DMS 273 (cell line): ENCODE results near the gene CAMSAP1.
A peak's percentile ranks its signal among the peaks of the same experiment; 100 is the strongest.

Experiments
- DNase-seq: peaks from one replicate; lab custom pipeline; 2025; ENCODE audit not compliant: unreplicated experiment; lab: John Stamatoyannopoulos, UW

The CAMSAP1 gene

GRCh38 chr9:135815413-135815812, 91.9 kb downstream of the CAMSAP1 start:
- no peak for DNase-seq

- DNase-seq, result no peak
These were observed 92.8 kb downstream of the CAMSAP1 start for GRCh38 chr9:135814421-135815095.

- DNase-seq, result no peak
These were observed 93.6 kb downstream of the CAMSAP1 start for GRCh38 chr9:135813671-135814290.

- DNase-seq, result no peak
These were observed 94.4 kb downstream of the CAMSAP1 start for GRCh38 chr9:135812961-135813360.

- DNase-seq, result peak; percentile 91
These were observed 95.5 kb downstream of the CAMSAP1 start for GRCh38 chr9:135811801-135812200.

- no peak for DNase-seq
These were observed 96.4 kb downstream of the CAMSAP1 start for GRCh38 chr9:135810806-135811575.

GRCh38 chr9:135809166-135809565, 98.2 kb downstream of the CAMSAP1 start:
- DNase-seq, result no peak

- no peak for DNase-seq
These were observed 101.8 kb downstream of the CAMSAP1 start for GRCh38 chr9:135805422-135806022.

GRCh38 chr9:135804581-135805421, 102.5 kb downstream of the CAMSAP1 start:
- DNase-seq, result no peak

GRCh38 chr9:135803441-135803840, 103.9 kb downstream of the CAMSAP1 start:
- DNase-seq, result no peak

GRCh38 chr9:135802876-135803419, 104.4 kb downstream of the CAMSAP1 start:
- DNase-seq, result no peak

GRCh38 chr9:135801070-135801469, 106.3 kb downstream of the CAMSAP1 start:
- no peak for DNase-seq

GRCh38 chr9:135799261-135799660, 108.1 kb downstream of the CAMSAP1 start:
- no peak for DNase-seq

- DNase-seq, result no peak
These were observed 109.1 kb downstream of the CAMSAP1 start for GRCh38 chr9:135798263-135798585.

- DNase-seq, result peak; percentile 71
These were observed 109.7 kb downstream of the CAMSAP1 start for GRCh38 chr9:135797507-135798262.

- peak; percentile 56 for DNase-seq
These were observed 110.4 kb downstream of the CAMSAP1 start for GRCh38 chr9:135796784-135797485.

- no peak for DNase-seq
These were observed 112.0 kb downstream of the CAMSAP1 start for GRCh38 chr9:135795391-135795790.

- DNase-seq, result no peak
These were observed 112.9 kb downstream of the CAMSAP1 start for GRCh38 chr9:135794361-135794885.

GRCh38 chr9:135794057-135794335, 113.3 kb downstream of the CAMSAP1 start:
- DNase-seq, result no peak
